Measurements from ENCODE around the gene RGS6.

Gene RGS6

GRCh38 chr14:72017290-72017689, 85.1 kb downstream of the RGS6 start:
- no peak for DNase-seq

GRCh38 chr14:72023128-72024042, 91.2 kb downstream of the RGS6 start:
- no peak for DNase-seq

- no peak for DNase-seq
Observed at GRCh38 chr14:72024043-72024407, 91.8 kb downstream of the RGS6 start.

GRCh38 chr14:72024504-72024903, 92.3 kb downstream of the RGS6 start:
- no peak for DNase-seq

- no peak for DNase-seq
Observed at GRCh38 chr14:72026536-72026935, 94.3 kb downstream of the RGS6 start.

- no peak for DNase-seq
Observed at GRCh38 chr14:72027061-72027460, 94.8 kb downstream of the RGS6 start.

- DNase-seq = no peak
Observed at GRCh38 chr14:72033365-72033764, 101.1 kb downstream of the RGS6 start.

- no peak for DNase-seq
Observed at GRCh38 chr14:72040528-72040927, 108.3 kb downstream of the RGS6 start.

- DNase-seq = no peak
Observed at GRCh38 chr14:72045271-72045670, 113.0 kb downstream of the RGS6 start.

GRCh38 chr14:72045885-72046284, 113.7 kb downstream of the RGS6 start:
- no peak for DNase-seq

- no peak for DNase-seq
Observed at GRCh38 chr14:72049462-72049861, 117.2 kb downstream of the RGS6 start.

GRCh38 chr14:72052356-72052755, 120.1 kb downstream of the RGS6 start:
- no peak for DNase-seq

- no peak for DNase-seq
Observed at GRCh38 chr14:72053651-72054050, 121.4 kb downstream of the RGS6 start.

GRCh38 chr14:72054911-72055310, 122.7 kb downstream of the RGS6 start:
- no peak for DNase-seq

- no peak for DNase-seq
Observed at GRCh38 chr14:72057701-72058285, 125.6 kb downstream of the RGS6 start.

GRCh38 chr14:72060460-72060859, 128.2 kb downstream of the RGS6 start:
- DNase-seq = no peak

- no peak for DNase-seq
Observed at GRCh38 chr14:72060917-72061316, 128.7 kb downstream of the RGS6 start.

GRCh38 chr14:72061718-72062117, 129.5 kb downstream of the RGS6 start:
- DNase-seq = no peak

- no peak for DNase-seq
Observed at GRCh38 chr14:72063761-72064282, 131.6 kb downstream of the RGS6 start.

- no peak for DNase-seq
Observed at GRCh38 chr14:72064501-72064900, 132.3 kb downstream of the RGS6 start.

- no peak for DNase-seq
Observed at GRCh38 chr14:72070458-72070857, 138.2 kb downstream of the RGS6 start.

GRCh38 chr14:72075649-72076334, 143.6 kb downstream of the RGS6 start:
- DNase-seq = no peak

- no peak for DNase-seq
Observed at GRCh38 chr14:72081137-72081536, 148.9 kb downstream of the RGS6 start.

GRCh38 chr14:72084935-72085334, 152.7 kb downstream of the RGS6 start:
- no peak for DNase-seq

Measured in cortex of kidney (tissue), 1 donor.